GM23338 (cell line): ENCODE data around the gene C3orf70. TPM values are rescaled to one million over a fixed set of nuclear protein-coding genes. Genes with fewer than 3 reads are reported as not detected.

Experiments used
- ATAC-seq: fragments of 200-7000 bp; cut with Tn5 transposase; 3 replicates; pipeline ENCODE4 v1.9.1; 2020
- DNase-seq: peaks from one replicate; pipeline ENCODE4 v3.0.0-alpha.2; 2015; ENCODE audit warnings: low spot score
- H2AFZ ChIP-seq: fragments of 200-600 bp; sonication (generic); 2 replicates; pipeline ENCODE4 v1.8.0; 2016; ENCODE audit warnings: antibody characterized with exemption, mild to moderate bottlenecking, moderate library complexity
- H3F3A ChIP-seq: fragments of 200-600 bp; sonication (generic); replicated peaks from 2 replicates; pipeline ENCODE4 v1.8.0; 2017; ENCODE audit warnings: antibody characterized with exemption, mixed run types, low read depth
- H3K27ac ChIP-seq: fragments of 200-600 bp; sonication (generic); 2 replicates; pipeline ENCODE4 v1.6.1; 2016; ENCODE audit warnings: low read depth
- H3K27me3 ChIP-seq: fragments of 200-600 bp; sonication (generic); 2 replicates; pipeline ENCODE4 v1.8.0; 2016; ENCODE audit warnings: mild to moderate bottlenecking, mixed run types, moderate library complexity; ENCODE audit not compliant: insufficient read depth
- H3K36me3 ChIP-seq: fragments of 200-600 bp; sonication (generic); 2 replicates; pipeline ENCODE4 v1.8.0; 2016; ENCODE audit warnings: mild to moderate bottlenecking; ENCODE audit not compliant: insufficient read depth
- H3K4me1 ChIP-seq: fragments of 200-600 bp; sonication (generic); 2 replicates; pipeline ENCODE4 v1.8.0; 2016; ENCODE audit warnings: mild to moderate bottlenecking, moderate library complexity; ENCODE audit not compliant: insufficient read depth
- H3K4me2 ChIP-seq: fragments of 200-600 bp; sonication (generic); 2 replicates; pipeline ENCODE4 v1.7.1; 2017; ENCODE audit warnings: mixed run types
- H3K4me3 ChIP-seq: fragments of 200-600 bp; sonication (generic); 2 replicates; pipeline ENCODE4 v1.6.1; 2016; ENCODE audit warnings: mixed run types
- H3K79me2 ChIP-seq: fragments of 200-600 bp; sonication (generic); replicated peaks from 2 replicates; pipeline ENCODE4 v1.8.0; 2017; ENCODE audit warnings: mild to moderate bottlenecking; ENCODE audit not compliant: insufficient read depth
- H3K9me2 ChIP-seq: fragments of 200-600 bp; sonication (generic); 2 replicates; pipeline ENCODE4 v1.8.0; 2017; ENCODE audit not compliant: insufficient read depth
- H4K20me1 ChIP-seq: fragments of 200-600 bp; sonication (generic); replicated peaks from 2 replicates; pipeline ENCODE4 v1.8.0; 2017; ENCODE audit warnings: mild to moderate bottlenecking; ENCODE audit not compliant: insufficient read depth
- H3K27ac Mint-ChIP-seq: 2 replicates; pipeline ENCODE4 v1.8.0; 2020; ENCODE audit warnings: inconsistent platforms, mild to moderate bottlenecking, moderate library complexity, mixed read lengths
- H3K27me3 Mint-ChIP-seq: 3 replicates; pipeline ENCODE4 v1.8.0; 2022; ENCODE audit warnings: low read depth, mild to moderate bottlenecking, moderate library complexity, mixed read lengths, inconsistent platforms; ENCODE audit not compliant: insufficient read depth, poor library complexity
- H3K36me3 Mint-ChIP-seq: 3 replicates; pipeline ENCODE4 v1.8.0; 2021; ENCODE audit warnings: low read depth, mild to moderate bottlenecking, inconsistent platforms, moderate library complexity, mixed read lengths
- H3K4me1 Mint-ChIP-seq: 3 replicates; pipeline ENCODE4 v1.8.0; 2020; ENCODE audit warnings: mild to moderate bottlenecking, inconsistent platforms, mixed read lengths
- H3K4me3 Mint-ChIP-seq: 3 replicates; pipeline ENCODE4 v1.8.0; 2021; ENCODE audit warnings: moderate library complexity, mild to moderate bottlenecking, inconsistent platforms, mixed read lengths
- H3K9me3 Mint-ChIP-seq: 3 replicates; pipeline ENCODE4 v1.8.0; 2020; ENCODE audit warnings: moderate library complexity, mild to moderate bottlenecking, inconsistent platforms, mixed read lengths
- CREB1 ChIP-seq: fragments of 250-450 bp; sonication (Bioruptor Pico); IDR thresholded peaks from 2 replicates; pipeline ENCODE4 v1.5.0; 2020; ENCODE audit warnings: low read depth, mild to moderate bottlenecking, moderate library complexity
- EZH2 ChIP-seq: fragments of 200-600 bp; sonication (generic); IDR thresholded peaks from one replicate; pipeline ENCODE4 v1.8.0; 2017; ENCODE audit warnings: antibody characterized with exemption, mild to moderate bottlenecking, low read depth; ENCODE audit not compliant: unreplicated experiment
- EZH2phosphoT487 ChIP-seq: fragments of 200-600 bp; sonication (generic); IDR thresholded peaks from one replicate; pipeline ENCODE4 v1.8.1; 2018; ENCODE audit warnings: antibody characterized with exemption; ENCODE audit not compliant: unreplicated experiment
- JUNB ChIP-seq: IDR thresholded peaks from one replicate; pipeline ENCODE4 v1.6.1; 2016; ENCODE audit warnings: antibody characterized with exemption; ENCODE audit not compliant: unreplicated experiment
- NANOG ChIP-seq: IDR thresholded peaks from 2 replicates; pipeline ENCODE4 v1.6.1; 2016; ENCODE audit warnings: antibody characterized with exemption, borderline replicate concordance
- POLR2AphosphoS5 ChIP-seq: IDR thresholded peaks from 2 replicates; pipeline ENCODE4 v1.6.1; 2016; ENCODE audit warnings: antibody characterized with exemption, low read depth
- STAT1 ChIP-seq: IDR thresholded peaks from one replicate; pipeline ENCODE4 v1.6.1; 2016; ENCODE audit warnings: antibody characterized with exemption; ENCODE audit not compliant: unreplicated experiment
- ZNF114 ChIP-seq: fragments of 250-450 bp; sonication (Bioruptor Pico); IDR thresholded peaks from 2 replicates; pipeline ENCODE4 v1.5.0; 2020; ENCODE audit warnings: mild to moderate bottlenecking, moderate library complexity
- ZNF331 ChIP-seq: fragments of 250-450 bp; sonication (Bioruptor Pico); IDR thresholded peaks from 2 replicates; pipeline ENCODE4 v1.5.0; 2020; ENCODE audit warnings: low read depth, mild to moderate bottlenecking, moderate library complexity
- ZNF462 ChIP-seq: fragments of 250-450 bp; sonication (Bioruptor Pico); IDR thresholded peaks from 2 replicates; pipeline ENCODE4 v1.5.0; 2020; ENCODE audit warnings: mild to moderate bottlenecking, moderate library complexity
- polyA plus RNA-seq: library from polyadenylated mRNA; unstranded; fragments of >200 nt; fragmentation: Nextera tagmentation; extraction: Ambion mirVana; gene quantifications from 2 replicates; pipeline ENCODE4 v1.2.1, GENCODE V29; 2016
- total RNA-seq: library from RNA; depleted of rRNA; stranded (reverse); fragments of >200 nt; shearing (Covaris generic); gene quantifications from 2 replicates; pipeline ENCODE4 v1.2.3, GENCODE V29; 2014
- TF ChIP-seq, protein P1 (sequence below): IDR thresholded peaks from 2 replicates; pipeline ENCODE4 v1.6.1; 2016; ENCODE audit warnings: antibody characterized with exemption
- TF ChIP-seq, protein P2 (sequence below): IDR thresholded peaks from one replicate; pipeline ENCODE4 v1.6.1; 2018; ENCODE audit warnings: antibody characterized with exemption; ENCODE audit not compliant: unreplicated experiment
- TF ChIP-seq, protein P3 (sequence below), 2 experiments: fragments of 200-600 bp in 1 of 2; sonication (generic) in 1 of 2; conservative IDR thresholded peaks; 2 replicates each; pipeline versions ENCODE4 v1.5.1 to v1.6.1; 2016 to 2017; ENCODE audit warnings: antibody characterized with exemption in 2 of 2, low read depth in 2 of 2, mild to moderate bottlenecking in 2 of 2, moderate library complexity in 1 of 2

The C3orf70 gene
- total and polyA plus RNA-seq, 2 experiments from 2014 or later, result 0.45 to 1.5 TPM

- Histone ChIP-seq H2AFZ (no peak overlapping the region), H3K4me1 (no peaks in the 10 kb centered on the region), H3K27me3 (no peaks in the 10 kb centered on the region), H3K4me2 (no peak overlapping the region), H3K79me2 (no peaks in the 10 kb centered on the region), H3F3A (no peaks in the 10 kb centered on the region), H3K27ac (no peak overlapping the region), H3K9me2 (0 out of 2 replicates have a peak, but pooled peaks cover 3% of the 10 kb centered on the region), H4K20me1 (no peaks in the 10 kb centered on the region), H3K4me3 (no peak overlapping the region), H3K36me3 (no peaks in the 10 kb centered on the region)
- H3K27ac Mint-ChIP-seq, result no peak overlapping the region
- H3K4me3 Mint-ChIP-seq, result no peak overlapping the region
- no peaks in the 10 kb centered on the region for H3K36me3 Mint-ChIP-seq
- TF ChIP-seq, protein P1, sequence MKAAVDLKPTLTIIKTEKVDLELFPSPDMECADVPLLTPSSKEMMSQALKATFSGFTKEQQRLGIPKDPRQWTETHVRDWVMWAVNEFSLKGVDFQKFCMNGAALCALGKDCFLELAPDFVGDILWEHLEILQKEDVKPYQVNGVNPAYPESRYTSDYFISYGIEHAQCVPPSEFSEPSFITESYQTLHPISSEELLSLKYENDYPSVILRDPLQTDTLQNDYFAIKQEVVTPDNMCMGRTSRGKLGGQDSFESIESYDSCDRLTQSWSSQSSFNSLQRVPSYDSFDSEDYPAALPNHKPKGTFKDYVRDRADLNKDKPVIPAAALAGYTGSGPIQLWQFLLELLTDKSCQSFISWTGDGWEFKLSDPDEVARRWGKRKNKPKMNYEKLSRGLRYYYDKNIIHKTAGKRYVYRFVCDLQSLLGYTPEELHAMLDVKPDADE, result no peak
- TF ChIP-seq ZNF114 (no peak), JUNB (no peak), NANOG (no peak), EZH2phosphoT487 (no peak), ZNF331 (no peak), EZH2 (no peak), ZNF462 (CRISPR knock-in tag) (no peak), STAT1 (no peak), POLR2AphosphoS5 (no peak), CREB1 (CRISPR knock-in tag) (no peak)
- TF ChIP-seq, protein P2, sequence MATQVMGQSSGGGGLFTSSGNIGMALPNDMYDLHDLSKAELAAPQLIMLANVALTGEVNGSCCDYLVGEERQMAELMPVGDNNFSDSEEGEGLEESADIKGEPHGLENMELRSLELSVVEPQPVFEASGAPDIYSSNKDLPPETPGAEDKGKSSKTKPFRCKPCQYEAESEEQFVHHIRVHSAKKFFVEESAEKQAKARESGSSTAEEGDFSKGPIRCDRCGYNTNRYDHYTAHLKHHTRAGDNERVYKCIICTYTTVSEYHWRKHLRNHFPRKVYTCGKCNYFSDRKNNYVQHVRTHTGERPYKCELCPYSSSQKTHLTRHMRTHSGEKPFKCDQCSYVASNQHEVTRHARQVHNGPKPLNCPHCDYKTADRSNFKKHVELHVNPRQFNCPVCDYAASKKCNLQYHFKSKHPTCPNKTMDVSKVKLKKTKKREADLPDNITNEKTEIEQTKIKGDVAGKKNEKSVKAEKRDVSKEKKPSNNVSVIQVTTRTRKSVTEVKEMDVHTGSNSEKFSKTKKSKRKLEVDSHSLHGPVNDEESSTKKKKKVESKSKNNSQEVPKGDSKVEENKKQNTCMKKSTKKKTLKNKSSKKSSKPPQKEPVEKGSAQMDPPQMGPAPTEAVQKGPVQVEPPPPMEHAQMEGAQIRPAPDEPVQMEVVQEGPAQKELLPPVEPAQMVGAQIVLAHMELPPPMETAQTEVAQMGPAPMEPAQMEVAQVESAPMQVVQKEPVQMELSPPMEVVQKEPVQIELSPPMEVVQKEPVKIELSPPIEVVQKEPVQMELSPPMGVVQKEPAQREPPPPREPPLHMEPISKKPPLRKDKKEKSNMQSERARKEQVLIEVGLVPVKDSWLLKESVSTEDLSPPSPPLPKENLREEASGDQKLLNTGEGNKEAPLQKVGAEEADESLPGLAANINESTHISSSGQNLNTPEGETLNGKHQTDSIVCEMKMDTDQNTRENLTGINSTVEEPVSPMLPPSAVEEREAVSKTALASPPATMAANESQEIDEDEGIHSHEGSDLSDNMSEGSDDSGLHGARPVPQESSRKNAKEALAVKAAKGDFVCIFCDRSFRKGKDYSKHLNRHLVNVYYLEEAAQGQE, result no peak
- TF ChIP-seq, protein P3, sequence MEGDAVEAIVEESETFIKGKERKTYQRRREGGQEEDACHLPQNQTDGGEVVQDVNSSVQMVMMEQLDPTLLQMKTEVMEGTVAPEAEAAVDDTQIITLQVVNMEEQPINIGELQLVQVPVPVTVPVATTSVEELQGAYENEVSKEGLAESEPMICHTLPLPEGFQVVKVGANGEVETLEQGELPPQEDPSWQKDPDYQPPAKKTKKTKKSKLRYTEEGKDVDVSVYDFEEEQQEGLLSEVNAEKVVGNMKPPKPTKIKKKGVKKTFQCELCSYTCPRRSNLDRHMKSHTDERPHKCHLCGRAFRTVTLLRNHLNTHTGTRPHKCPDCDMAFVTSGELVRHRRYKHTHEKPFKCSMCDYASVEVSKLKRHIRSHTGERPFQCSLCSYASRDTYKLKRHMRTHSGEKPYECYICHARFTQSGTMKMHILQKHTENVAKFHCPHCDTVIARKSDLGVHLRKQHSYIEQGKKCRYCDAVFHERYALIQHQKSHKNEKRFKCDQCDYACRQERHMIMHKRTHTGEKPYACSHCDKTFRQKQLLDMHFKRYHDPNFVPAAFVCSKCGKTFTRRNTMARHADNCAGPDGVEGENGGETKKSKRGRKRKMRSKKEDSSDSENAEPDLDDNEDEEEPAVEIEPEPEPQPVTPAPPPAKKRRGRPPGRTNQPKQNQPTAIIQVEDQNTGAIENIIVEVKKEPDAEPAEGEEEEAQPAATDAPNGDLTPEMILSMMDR (conservative IDR thresholded peaks at IDR 0.05; ENCODE audit: low read depth in 2 of 2), result no peak
- no peaks in the 10 kb centered on the region for H3K27me3 Mint-ChIP-seq
- no peaks in the 10 kb centered on the region for H3K4me1 Mint-ChIP-seq
- ATAC-seq (no peak), DNase-seq (no peak)
- no peaks in the 10 kb centered on the region for H3K9me3 Mint-ChIP-seq
Observed at GRCh38 chr3:185187391-185187790, 34.5 kb upstream of the C3orf70 start.
